Measurements from ENCODE around the gene PDE9A. TPM values are rescaled to one million over a fixed set of nuclear protein-coding genes. Genes with fewer than 3 reads are reported as not detected.

Gene PDE9A
- polyA plus RNA-seq, 1 donor = 19.8 TPM

DNA sequence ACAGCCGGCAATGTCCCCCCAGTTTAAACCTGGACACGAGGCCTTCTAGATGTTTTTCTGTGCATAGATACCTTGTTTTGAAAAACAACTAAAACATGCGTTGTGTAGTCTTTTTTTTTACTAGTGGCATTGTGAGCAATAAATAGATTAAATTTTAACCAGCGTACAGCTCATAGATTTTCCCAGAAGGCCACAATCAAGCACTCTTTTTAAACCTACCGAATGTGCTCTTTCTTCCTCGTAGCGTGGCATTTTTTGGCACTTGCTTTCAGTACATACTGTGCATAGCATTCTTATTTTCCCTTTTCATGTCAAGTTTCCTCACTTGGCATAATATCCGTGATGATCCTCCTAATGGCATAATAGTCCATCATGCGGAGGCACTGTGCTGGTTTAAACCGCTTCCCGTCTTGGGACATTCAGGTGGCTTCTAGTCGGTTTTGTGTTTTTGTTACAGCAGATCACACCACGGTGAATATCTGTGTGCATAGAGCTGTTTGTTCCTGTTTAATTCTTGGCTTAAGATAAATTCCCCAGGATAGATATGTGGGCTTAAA lies 95.3 kb downstream of the PDE9A start:
- H3K36me3 ChIP-seq (ENCODE audit: control insufficient read depth, insufficient read depth, low read length) = peaks cover 31% of the 10 kb centered on the region
- H3K27ac ChIP-seq (ENCODE audit: low read length) = peak overlapping the region; percentile 25
- no peak overlapping the region for H3K4me3 ChIP-seq (ENCODE audit: low read length)
- WGBS (ENCODE audit: insufficient coverage, low lambda C conversion rate) = 41% methylated on average over 6 of the region's 13 CpGs
- no peaks in the 10 kb centered on the region for H3K9me3 ChIP-seq (ENCODE audit: control insufficient read depth, low read depth, low read length)
- no peaks in the 10 kb centered on the region for H3K27me3 ChIP-seq (ENCODE audit: control insufficient read depth, insufficient read depth, low read length)
- DNase-seq = peak in 1 of 2 donors; percentile 26
- H3K4me1 ChIP-seq (ENCODE audit: control insufficient read depth, insufficient read depth, low read length) = peaks cover 15% of the 10 kb centered on the region

DNA sequence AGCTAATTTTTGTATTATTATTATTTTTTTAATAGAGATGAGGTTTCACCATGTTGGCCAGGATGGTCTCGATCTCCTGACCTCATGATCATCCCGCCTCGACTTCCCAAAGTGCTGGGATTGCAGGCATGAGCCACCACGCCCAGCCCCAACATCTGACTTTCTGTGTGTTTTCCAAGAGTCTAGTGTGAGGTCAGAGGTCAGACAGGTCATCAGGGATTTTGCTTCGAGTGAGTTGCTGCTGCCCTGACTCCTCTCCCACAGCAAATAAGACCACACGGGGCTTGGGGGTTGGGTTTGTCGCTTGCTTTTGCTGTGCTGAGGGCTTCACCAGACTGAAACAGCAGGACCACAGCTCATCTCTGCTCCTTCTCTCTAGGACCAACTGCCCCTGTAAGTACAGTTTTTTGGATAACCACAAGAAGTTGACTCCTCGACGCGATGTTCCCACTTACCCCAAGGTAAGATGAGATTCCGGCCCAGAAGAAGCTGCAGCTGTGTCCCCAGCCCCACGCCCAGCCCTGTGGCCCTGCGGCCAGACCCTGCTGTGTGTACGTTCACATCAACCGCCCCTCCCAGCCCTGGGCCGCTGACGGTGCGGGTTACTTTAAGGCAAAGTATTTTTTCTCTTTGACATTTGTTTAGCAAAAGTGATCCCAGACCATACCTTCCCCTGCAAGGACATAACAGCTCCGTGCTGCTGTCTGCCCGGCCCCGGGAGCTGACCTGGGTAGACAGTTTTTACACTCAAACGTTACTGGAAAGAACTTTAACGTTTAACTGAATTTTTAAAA lies 97.5 kb downstream of the PDE9A start:
- DNase-seq = no peak
- 80% methylated on average over 1 of the region's 23 CpGs for WGBS (ENCODE audit: insufficient coverage, low lambda C conversion rate)
- H3K9me3 ChIP-seq (ENCODE audit: control insufficient read depth, low read depth, low read length) = no peaks in the 10 kb centered on the region
- peaks cover 29% of the 10 kb centered on the region for H3K36me3 ChIP-seq (ENCODE audit: control insufficient read depth, insufficient read depth, low read length)
- H3K27me3 ChIP-seq (ENCODE audit: control insufficient read depth, insufficient read depth, low read length) = no peaks in the 10 kb centered on the region
- peak overlapping the region; percentile 7 for H3K27ac ChIP-seq (ENCODE audit: low read length)
- no peak overlapping the region for H3K4me3 ChIP-seq (ENCODE audit: low read length)
- peaks cover 15% of the 10 kb centered on the region for H3K4me1 ChIP-seq (ENCODE audit: control insufficient read depth, insufficient read depth, low read length)

DNA sequence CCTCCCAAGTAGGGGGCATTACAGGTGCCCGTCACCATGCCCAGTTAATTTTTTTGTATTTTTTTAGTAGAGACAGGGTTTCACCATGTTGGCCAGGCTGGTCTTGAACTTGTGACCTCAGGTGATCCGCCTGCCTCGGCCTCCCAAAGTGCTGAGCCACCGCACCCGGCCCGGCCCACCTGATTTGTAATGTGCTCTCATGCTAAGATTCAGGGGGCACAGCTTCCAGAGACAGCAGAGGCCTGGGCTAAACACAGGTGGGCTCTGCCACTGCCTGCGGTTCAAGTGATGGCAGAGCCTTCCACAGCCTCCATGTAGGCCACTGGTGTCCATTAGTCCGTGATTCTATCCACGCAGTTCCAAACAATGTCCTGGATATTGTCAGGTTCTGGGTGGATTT lies 98.4 kb downstream of the PDE9A start:
- peaks cover 29% of the 10 kb centered on the region for H3K36me3 ChIP-seq (ENCODE audit: control insufficient read depth, insufficient read depth, low read length)
- H3K9me3 ChIP-seq (ENCODE audit: control insufficient read depth, low read depth, low read length) = no peaks in the 10 kb centered on the region
- DNase-seq = no peak
- whole genome bisulfite sequencing (ENCODE audit: insufficient coverage, low lambda C conversion rate) = no CpG with 5 or more reads among the region's 9 CpGs
- peaks cover 15% of the 10 kb centered on the region for H3K4me1 ChIP-seq (ENCODE audit: control insufficient read depth, insufficient read depth, low read length)
- no peak overlapping the region for H3K27ac ChIP-seq (ENCODE audit: low read length)
- no peaks in the 10 kb centered on the region for H3K27me3 ChIP-seq (ENCODE audit: control insufficient read depth, insufficient read depth, low read length)
- no peak overlapping the region for H3K4me3 ChIP-seq (ENCODE audit: low read length)

DNA sequence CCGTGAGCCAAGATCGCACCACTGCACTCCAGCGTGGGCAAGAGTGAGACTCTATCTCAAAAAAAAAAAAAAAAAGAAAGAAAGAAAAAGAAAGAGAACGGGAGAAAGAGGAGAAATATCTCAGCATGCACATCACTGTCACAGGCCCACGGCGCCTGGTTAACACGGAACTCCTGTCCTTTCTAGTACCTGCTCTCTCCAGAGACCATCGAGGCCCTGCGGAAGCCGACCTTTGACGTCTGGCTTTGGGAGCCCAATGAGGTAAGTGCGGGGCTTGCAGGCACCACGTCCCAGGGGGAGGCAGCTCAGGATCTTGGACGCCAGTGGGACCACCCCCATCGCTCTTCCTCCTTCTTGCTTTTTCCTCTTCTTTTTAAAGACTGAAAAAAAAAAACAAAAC lies 100.4 kb downstream of the PDE9A start:
- H3K36me3 ChIP-seq (ENCODE audit: control insufficient read depth, insufficient read depth, low read length) = peaks cover 34% of the 10 kb centered on the region
- no CpG with 5 or more reads among the region's 15 CpGs for WGBS (ENCODE audit: insufficient coverage, low lambda C conversion rate)

DNA sequence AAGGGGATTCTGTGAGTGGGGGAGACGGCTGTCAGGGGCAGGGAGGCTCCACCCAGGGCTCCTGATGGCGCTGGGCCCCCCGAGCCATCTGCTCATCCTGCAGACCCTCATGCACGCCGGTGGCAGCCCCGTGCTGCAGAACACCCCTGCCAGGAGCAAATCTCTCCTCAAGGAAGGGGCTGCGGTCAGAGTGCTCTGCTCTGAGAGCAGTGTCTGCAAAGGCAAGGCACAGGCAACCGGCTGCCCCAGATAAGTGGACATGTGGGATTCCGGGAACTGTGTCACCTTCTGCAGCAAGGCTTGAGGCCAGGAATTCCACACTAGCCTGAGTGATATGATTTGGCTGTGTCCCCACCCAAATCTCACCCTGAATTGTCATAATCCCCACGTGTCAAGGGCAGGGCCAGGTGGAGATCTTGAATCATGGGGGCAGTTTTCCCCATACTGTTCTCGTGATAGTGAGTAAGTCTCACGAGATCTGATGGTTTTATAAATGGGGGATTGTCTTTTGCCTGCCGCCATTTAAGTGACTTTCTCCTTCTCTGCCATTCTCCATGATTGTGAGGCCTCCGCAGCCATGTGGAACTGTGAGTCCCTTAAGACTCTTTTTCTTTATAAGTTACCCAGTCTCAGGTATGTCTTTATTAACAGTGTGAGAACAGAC lies 101.0 kb downstream of the PDE9A start:
- no peaks in the 10 kb centered on the region for H3K27me3 ChIP-seq (ENCODE audit: control insufficient read depth, insufficient read depth, low read length)
- peaks cover 34% of the 10 kb centered on the region for H3K36me3 ChIP-seq (ENCODE audit: control insufficient read depth, insufficient read depth, low read length)
- DNase-seq = no peak
- no peaks in the 10 kb centered on the region for H3K9me3 ChIP-seq (ENCODE audit: control insufficient read depth, low read depth, low read length)
- 100% methylated on average over 3 of the region's 14 CpGs for WGBS (ENCODE audit: insufficient coverage, low lambda C conversion rate)
- H3K4me3 ChIP-seq (ENCODE audit: low read length) = no peak overlapping the region
- H3K27ac ChIP-seq (ENCODE audit: low read length) = no peak overlapping the region
- H3K4me1 ChIP-seq (ENCODE audit: control insufficient read depth, insufficient read depth, low read length) = peaks cover 1% of the 10 kb centered on the region

More for the DNA sequence above, 100.4 kb downstream of the PDE9A start:
- H3K4me1 ChIP-seq (ENCODE audit: control insufficient read depth, insufficient read depth, low read length) = peaks cover 7% of the 10 kb centered on the region
- no peak overlapping the region for H3K27ac ChIP-seq (ENCODE audit: low read length)
- H3K27me3 ChIP-seq (ENCODE audit: control insufficient read depth, insufficient read depth, low read length) = no peaks in the 10 kb centered on the region
- DNase-seq = no peak
- H3K4me3 ChIP-seq (ENCODE audit: low read length) = no peak overlapping the region
- no peaks in the 10 kb centered on the region for H3K9me3 ChIP-seq (ENCODE audit: control insufficient read depth, low read depth, low read length)

DNA sequence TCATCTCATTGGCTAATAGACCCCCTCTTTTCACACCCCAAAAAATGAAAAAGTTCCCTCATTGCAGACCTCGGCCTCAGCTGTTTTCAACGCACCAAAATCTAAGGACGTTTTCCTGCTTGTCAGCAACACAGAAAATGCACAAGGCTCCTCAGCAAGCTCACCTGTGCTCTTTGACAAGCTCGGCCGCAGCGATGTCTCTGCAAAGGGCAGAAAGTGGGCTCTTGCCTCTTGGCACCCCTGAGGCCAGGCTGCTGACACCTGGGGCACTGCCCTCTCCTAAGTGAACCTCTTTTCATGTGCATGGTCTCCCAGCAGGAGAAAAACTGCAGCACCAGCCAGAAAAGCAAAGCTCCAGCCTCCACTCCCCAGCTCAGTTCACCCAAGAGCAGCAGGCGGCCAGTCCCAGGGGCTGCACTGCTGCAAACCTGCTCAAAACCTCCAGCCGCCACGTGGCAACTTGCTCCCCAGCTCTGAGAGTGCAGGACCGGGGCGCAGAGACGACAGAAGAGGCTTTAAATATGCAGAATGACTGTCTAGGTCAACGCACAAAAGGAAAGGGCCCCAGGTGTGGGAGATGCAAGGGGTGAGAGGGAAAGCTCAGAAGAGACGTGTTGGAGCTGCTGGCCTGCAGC lies 101.7 kb downstream of the PDE9A start:
- peaks cover 5% of the 10 kb centered on the region for H3K4me1 ChIP-seq (ENCODE audit: control insufficient read depth, insufficient read depth, low read length)
- H3K4me3 ChIP-seq (ENCODE audit: low read length) = no peak overlapping the region
- no peak for DNase-seq
- no CpG with 5 or more reads among the region's 14 CpGs for WGBS (ENCODE audit: insufficient coverage, low lambda C conversion rate)
- no peak overlapping the region for H3K27ac ChIP-seq (ENCODE audit: low read length)
- no peaks in the 10 kb centered on the region for H3K9me3 ChIP-seq (ENCODE audit: control insufficient read depth, low read depth, low read length)
- no peaks in the 10 kb centered on the region for H3K27me3 ChIP-seq (ENCODE audit: control insufficient read depth, insufficient read depth, low read length)
- H3K36me3 ChIP-seq (ENCODE audit: control insufficient read depth, insufficient read depth, low read length) = peaks cover 34% of the 10 kb centered on the region

DNA sequence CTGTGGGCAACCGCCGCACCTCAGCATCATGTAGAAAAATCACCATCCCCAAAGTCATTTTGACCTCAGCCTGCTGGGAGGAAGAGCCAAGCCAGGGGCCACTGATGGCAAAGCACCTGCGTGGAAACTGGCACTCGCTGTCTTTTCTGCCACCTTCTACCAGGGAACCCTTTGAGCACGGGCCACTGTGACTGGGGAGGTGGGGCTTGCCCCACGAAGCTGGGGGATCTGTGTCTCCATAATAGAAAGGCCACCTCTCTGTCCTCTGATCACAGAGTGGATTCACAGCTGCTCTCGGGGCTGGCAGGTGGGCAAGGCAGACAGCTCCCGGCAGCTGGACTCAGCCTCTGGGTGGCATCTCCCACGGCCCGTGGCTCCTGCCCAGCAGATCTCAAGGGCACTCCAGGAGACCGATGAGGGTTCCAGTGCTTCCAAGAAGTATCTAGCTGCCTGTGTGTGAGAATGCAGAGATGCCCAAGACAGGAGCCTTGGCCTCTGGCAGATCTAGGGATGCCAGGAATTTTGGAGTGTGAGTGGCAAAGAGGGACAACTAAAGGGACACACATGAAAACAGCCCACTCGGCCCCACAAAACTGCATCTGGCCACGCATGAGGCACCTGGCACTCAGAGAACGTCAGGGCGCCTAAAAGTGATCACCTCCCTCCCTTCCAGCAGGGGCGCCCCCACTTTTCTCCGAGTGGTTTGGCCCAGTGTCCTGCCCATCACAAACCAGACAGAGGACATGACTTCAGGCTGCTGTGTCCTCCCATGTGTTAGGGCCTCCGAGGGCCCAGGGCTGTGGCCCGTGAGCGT lies 102.6 kb downstream of the PDE9A start:
- no peak overlapping the region for H3K4me3 ChIP-seq (ENCODE audit: low read length)

DNA sequence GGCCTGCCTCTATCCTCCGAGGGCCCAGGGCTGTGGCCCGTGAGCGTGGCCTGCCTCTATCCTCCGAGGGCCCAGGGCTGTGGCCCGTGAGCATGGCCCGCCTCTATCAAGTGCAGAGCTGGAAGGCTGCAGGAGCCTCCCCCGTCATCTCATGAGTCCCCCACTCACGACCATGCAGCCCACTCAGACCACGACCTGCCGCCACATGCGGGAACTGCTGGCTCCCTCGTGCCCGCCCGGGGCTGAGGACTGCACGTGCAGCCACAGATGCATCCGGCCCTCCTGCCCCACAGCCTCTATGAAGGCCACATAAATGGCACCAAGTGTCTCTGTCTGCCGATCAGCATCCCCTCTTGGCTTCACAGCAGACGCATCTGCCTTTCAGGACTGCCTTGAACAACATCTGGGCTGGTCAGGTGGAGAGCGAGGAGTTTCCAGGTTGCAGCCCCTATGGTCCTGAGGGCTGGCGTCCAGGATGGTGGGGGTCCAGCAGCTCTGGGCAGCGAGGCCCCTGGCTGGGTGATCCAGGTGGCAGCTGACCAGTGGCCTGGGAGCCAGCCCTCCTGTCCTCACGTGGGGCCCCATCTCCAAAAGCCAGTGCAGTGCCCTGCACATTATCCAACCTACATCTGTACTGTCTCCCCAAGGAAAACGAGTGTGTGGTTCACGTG lies 103.3 kb downstream of the PDE9A start:
- peaks cover 36% of the 10 kb centered on the region for H3K36me3 ChIP-seq (ENCODE audit: control insufficient read depth, insufficient read depth, low read length)
- DNase-seq = no peak
- H3K4me1 ChIP-seq (ENCODE audit: control insufficient read depth, insufficient read depth, low read length) = peaks cover 20% of the 10 kb centered on the region
- H3K4me3 ChIP-seq (ENCODE audit: low read length) = no peak overlapping the region
- no peaks in the 10 kb centered on the region for H3K27me3 ChIP-seq (ENCODE audit: control insufficient read depth, insufficient read depth, low read length)
- no peak overlapping the region for H3K27ac ChIP-seq (ENCODE audit: low read length)
- H3K9me3 ChIP-seq (ENCODE audit: control insufficient read depth, low read depth, low read length) = no peaks in the 10 kb centered on the region
- WGBS (ENCODE audit: insufficient coverage, low lambda C conversion rate) = no CpG with 5 or more reads among the region's 24 CpGs

More for the DNA sequence above, 102.6 kb downstream of the PDE9A start:
- no peak overlapping the region for H3K27ac ChIP-seq (ENCODE audit: low read length)
- no peak for DNase-seq
- H3K36me3 ChIP-seq (ENCODE audit: control insufficient read depth, insufficient read depth, low read length) = peaks cover 34% of the 10 kb centered on the region
- WGBS (ENCODE audit: insufficient coverage, low lambda C conversion rate) = no CpG with 5 or more reads among the region's 20 CpGs
- H3K27me3 ChIP-seq (ENCODE audit: control insufficient read depth, insufficient read depth, low read length) = no peaks in the 10 kb centered on the region
- H3K4me1 ChIP-seq (ENCODE audit: control insufficient read depth, insufficient read depth, low read length) = peaks cover 13% of the 10 kb centered on the region
- no peaks in the 10 kb centered on the region for H3K9me3 ChIP-seq (ENCODE audit: control insufficient read depth, low read depth, low read length)

DNA sequence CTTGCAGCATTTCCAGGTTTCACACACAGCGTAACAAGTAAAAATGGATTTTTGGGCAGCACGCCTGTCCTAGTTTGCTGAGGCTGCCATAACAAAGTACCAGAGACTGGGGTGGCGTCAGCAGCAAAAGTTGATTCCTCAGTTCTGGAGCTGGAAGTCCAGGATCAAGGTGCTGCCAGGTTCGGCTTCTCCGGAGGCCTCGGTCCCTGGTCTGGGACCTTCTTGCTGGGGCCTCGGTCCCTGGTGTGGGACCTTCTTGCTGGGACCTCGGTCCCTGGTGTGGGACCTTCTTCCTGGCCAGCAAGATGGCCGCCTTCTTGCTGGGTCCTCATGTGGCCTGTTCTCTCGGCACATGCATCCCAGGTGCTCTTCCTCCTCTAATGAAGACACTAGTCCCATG lies 104.0 kb downstream of the PDE9A start:
- Histone ChIP-seq H3K4me3 (ENCODE audit: low read length) (no peak overlapping the region), H3K27ac (ENCODE audit: low read length) (no peak overlapping the region), H3K9me3 (ENCODE audit: control insufficient read depth, low read depth, low read length) (no peaks in the 10 kb centered on the region), H3K36me3 (ENCODE audit: control insufficient read depth, insufficient read depth, low read length) (peaks cover 40% of the 10 kb centered on the region), H3K27me3 (ENCODE audit: control insufficient read depth, insufficient read depth, low read length) (no peaks in the 10 kb centered on the region), H3K4me1 (ENCODE audit: control insufficient read depth, insufficient read depth, low read length) (peaks cover 27% of the 10 kb centered on the region)
- WGBS (ENCODE audit: insufficient coverage, low lambda C conversion rate) = no CpG with 5 or more reads among the region's 10 CpGs
- no peak for DNase-seq
